Measurements from ENCODE around the gene ADCY9.

Gene ADCY9

DNA sequence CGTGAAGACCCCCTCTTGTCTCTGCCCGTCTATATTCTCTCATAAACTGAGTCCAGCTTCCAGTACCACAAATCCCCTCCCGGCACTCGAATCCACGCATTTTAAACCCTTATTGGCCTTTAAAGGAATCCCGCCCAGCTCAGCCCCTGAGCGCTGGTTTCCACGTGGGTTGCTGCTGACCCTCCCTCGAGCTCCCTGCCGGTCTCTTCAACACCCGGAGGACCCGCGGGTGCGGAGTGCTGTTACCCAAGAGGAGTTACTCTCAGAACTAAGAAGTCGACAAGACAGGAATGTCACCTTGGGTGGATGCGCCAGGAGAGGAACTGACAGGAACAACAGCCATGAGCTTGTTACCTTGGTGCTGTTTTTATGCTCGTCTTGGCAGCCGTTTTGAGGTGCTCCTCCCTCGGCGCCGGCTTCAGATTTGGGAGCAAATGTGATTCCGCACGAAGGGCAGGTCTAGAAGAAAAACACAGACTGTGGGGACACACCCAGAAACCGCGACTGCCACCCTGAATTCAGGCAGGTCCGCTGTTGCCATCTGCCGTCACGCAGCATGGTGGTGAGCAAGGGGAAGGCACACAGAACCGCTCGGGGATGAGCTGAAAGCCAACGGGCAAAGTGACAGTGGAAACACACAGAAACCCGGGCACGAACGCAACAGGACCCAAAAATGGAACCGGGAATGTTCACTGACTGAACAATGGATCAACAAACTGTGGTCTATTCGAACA is 123.0 kb downstream of the ADCY9 start:
- no peak for DNase-seq (ENCODE audit: extremely low read depth, low read depth)
- TF ChIP-seq, protein P1, sequence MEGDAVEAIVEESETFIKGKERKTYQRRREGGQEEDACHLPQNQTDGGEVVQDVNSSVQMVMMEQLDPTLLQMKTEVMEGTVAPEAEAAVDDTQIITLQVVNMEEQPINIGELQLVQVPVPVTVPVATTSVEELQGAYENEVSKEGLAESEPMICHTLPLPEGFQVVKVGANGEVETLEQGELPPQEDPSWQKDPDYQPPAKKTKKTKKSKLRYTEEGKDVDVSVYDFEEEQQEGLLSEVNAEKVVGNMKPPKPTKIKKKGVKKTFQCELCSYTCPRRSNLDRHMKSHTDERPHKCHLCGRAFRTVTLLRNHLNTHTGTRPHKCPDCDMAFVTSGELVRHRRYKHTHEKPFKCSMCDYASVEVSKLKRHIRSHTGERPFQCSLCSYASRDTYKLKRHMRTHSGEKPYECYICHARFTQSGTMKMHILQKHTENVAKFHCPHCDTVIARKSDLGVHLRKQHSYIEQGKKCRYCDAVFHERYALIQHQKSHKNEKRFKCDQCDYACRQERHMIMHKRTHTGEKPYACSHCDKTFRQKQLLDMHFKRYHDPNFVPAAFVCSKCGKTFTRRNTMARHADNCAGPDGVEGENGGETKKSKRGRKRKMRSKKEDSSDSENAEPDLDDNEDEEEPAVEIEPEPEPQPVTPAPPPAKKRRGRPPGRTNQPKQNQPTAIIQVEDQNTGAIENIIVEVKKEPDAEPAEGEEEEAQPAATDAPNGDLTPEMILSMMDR (IDR thresholded peaks at IDR 0.05; ENCODE audit: low read depth, low read length), result no peak

DNA sequence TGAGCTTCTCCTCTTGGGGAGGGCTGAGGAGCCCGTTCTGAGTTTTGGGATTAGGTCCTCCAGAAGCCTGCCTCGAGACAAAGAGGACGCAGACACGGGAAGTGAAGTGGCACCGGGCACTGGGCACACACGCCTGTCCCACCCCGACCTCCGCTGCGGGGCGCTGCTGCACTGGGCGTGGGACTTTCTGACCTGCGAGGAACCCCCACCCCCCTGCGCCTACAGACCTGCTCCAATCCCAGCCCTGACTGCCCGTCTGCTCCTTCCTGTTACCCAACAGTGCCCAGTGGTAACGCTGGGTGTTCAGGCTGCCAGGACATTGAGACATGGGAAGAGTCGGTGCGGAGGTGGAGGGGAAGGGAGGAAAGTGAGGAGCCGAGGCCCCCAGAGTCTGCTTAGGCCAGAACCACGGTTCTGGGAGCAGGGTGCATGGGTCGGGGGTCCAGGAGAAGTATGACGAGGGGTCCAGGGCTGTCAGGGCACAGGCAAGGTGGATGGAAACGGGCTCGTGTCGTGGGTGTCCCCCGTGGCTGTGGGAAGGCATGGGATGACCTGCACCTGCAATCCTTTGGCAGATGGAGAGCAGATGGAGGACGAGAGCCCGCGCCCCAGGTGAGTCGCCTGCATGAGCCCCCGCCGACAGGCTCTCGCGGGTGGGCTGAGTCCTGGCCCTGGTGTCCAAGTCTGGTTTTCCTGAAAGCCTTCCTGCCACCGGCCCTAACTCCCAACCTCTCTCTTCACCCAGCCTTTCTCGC is 123.8 kb downstream of the ADCY9 start:
- no peak for DNase-seq (ENCODE audit: extremely low read depth, low read depth)
- TF ChIP-seq, protein P1 (IDR thresholded peaks at IDR 0.05; ENCODE audit: low read depth, low read length), result no peak

DNA sequence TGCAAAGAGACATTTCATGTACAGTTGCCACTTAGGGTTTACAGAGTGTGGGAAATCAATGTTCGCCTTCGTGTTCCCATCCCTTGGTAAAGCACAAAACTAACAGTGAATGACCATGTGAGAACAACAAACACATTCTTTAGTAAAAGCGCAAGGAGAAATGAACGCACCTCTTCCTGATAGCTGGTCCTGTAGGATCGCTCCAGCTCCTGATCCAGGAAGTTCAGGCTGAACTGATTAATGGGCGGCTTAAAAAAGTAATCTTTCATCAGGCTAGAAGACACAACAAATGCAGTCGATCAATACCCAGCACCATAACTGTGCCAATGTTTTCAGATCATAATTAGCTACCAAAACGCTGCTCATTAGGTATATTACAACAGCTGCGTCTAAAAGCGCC is 127.4 kb downstream of the ADCY9 start:
- TF ChIP-seq, protein P1 (IDR thresholded peaks at IDR 0.05; ENCODE audit: low read depth, low read length), result no peak
- no peak for DNase-seq (ENCODE audit: extremely low read depth, low read depth)

DNA sequence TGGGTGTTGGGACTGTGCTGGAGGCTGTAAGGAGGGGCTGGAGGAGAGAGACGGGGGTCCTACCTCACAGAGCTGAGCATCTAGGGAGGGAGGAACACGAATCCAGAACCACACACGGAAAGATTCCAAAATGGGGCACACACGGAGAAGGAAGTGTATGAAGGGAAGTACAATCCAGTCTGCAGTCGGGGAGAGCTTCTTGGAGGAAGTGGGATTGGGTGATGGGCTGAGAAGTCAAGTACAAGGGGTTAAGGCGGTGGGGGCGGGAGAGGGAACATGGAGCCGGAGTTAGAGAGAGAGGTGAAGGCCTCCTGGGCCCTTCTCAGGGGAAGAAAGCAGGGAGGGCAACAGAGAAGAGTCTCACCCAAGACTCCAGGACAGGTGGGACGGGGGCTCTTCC is 128.2 kb downstream of the ADCY9 start:
- DNase-seq (ENCODE audit: extremely low read depth, low read depth), result no peak
- TF ChIP-seq, protein P1 (IDR thresholded peaks at IDR 0.05; ENCODE audit: low read depth, low read length), result no peak

DNA sequence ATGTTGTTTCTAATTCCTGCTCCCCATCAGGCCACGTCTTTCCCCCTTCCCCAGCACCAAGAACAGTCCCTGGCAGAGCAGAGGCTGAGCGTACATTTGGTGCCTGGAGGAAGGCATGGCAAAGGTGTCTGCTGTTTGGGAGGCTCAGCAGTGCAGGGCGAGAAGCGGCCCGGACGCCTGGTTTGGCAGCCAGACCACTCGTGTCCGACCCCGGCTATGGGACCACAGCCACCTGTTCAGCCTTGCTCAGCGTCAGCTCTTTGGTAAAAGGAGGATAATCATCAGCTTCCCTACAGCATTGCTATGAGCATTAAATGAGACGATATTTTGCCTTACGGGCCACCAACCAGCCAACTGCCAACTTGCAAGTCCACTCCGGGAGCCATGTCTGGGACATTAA is 129.0 kb downstream of the ADCY9 start:
- TF ChIP-seq, protein P1 (IDR thresholded peaks at IDR 0.05; ENCODE audit: low read depth, low read length), result no peak
- no peak for DNase-seq (ENCODE audit: extremely low read depth, low read depth)

DNA sequence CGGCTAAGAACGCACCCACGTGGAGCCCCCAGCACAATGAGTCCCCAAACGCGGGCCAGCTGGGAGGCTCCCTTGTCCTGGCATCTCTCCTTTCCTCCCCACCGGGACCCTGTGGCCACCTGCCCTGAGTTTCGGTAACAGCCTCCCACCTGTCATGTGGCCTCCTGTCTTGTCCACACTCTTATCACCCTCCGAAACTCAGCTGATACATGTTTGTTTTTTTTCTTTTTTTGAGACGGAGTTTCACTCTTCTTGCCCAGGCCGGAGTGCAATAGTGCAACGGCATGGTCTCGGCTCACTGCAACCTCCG is 130.1 kb downstream of the ADCY9 start:
- TF ChIP-seq, protein P1 (IDR thresholded peaks at IDR 0.05; ENCODE audit: low read depth, low read length), result no peak
- no peak for DNase-seq (ENCODE audit: extremely low read depth, low read depth)
